Mesothelial cell of epicardium (in vitro differentiated cells): ENCODE results near the gene FLNA. TPM values are rescaled to one million over a fixed set of nuclear protein-coding genes. Genes with fewer than 3 reads are reported as not detected.
"Not testable (repeated sequence)": the region's sequence is repeated elsewhere in the genome, so short reads cannot be mapped to it uniquely, and the experiment has no call there.

Experiments used
- DNase-seq, 2 experiments: peaks; one replicate each; pipeline ENCODE4 v3.0.0; 2021; ENCODE audit warnings: low spot score in 2 of 2; ENCODE audit not compliant: unreplicated experiment in 2 of 2
- H3K27ac Mint-ChIP-seq: 2 replicates; pipeline ENCODE4 v1.8.0; 2021; ENCODE audit warnings: mixed read lengths
- H3K27me3 Mint-ChIP-seq: 2 replicates; pipeline ENCODE4 v1.8.0; 2021; ENCODE audit warnings: low read depth, mixed read lengths
- H3K36me3 Mint-ChIP-seq: 2 replicates; pipeline ENCODE4 v1.8.0; 2021; ENCODE audit warnings: mixed read lengths
- H3K4me1 Mint-ChIP-seq: 2 replicates; pipeline ENCODE4 v1.8.0; 2021; ENCODE audit warnings: mixed read lengths
- H3K4me3 Mint-ChIP-seq: 2 replicates; pipeline ENCODE4 v1.8.0; 2021; ENCODE audit warnings: mild to moderate bottlenecking, moderate library complexity, mixed read lengths
- H3K9me3 Mint-ChIP-seq: 2 replicates; pipeline ENCODE4 v1.8.0; 2021; ENCODE audit warnings: mixed read lengths
- CTCF ChIP-seq: fragments of 200-600 bp; sonication (generic); IDR thresholded peaks from one replicate; pipeline ENCODE4 v1.5.0; 2021; ENCODE audit warnings: antibody characterized with exemption; ENCODE audit not compliant: unreplicated experiment
- total RNA-seq: library from RNA; stranded (reverse); gene quantifications from 3 replicates; pipeline ENCODE4 v1.2.1, GENCODE V29; 2021

FLNA gene
- total RNA-seq, 1 donor from 2014 or later: 1,412 TPM

GRCh38 chrX:154304846-154305245 is 69.6 kb downstream of the FLNA start:
- Mint-ChIP-seq H3K27ac (no peak overlapping the region), H3K36me3 (no peaks in the 10 kb centered on the region), H3K4me1 (peaks cover 5% of the 10 kb centered on the region), H3K27me3 (no peaks in the 10 kb centered on the region), H3K9me3 (peaks cover 22% of the 10 kb centered on the region), H3K4me3 (no peak overlapping the region)
- no peak for DNase-seq
- no peak for TF ChIP-seq CTCF

- Mint-ChIP-seq H3K4me3 (no peak overlapping the region), H3K36me3 (no peaks in the 10 kb centered on the region), H3K27me3 (no peaks in the 10 kb centered on the region), H3K4me1 (peaks cover 5% of the 10 kb centered on the region), H3K27ac (no peak overlapping the region), H3K9me3 (peaks cover 25% of the 10 kb centered on the region)
- no peak for DNase-seq
- TF ChIP-seq CTCF: no peak
Observed at GRCh38 chrX:154303476-154303875, 71.0 kb downstream of the FLNA start.

GRCh38 chrX:154302998-154303397 is 71.4 kb downstream of the FLNA start:
- DNase-seq, H3K36me3 Mint-ChIP-seq, H3K27me3 Mint-ChIP-seq, H3K4me3 Mint-ChIP-seq, H3K4me1 Mint-ChIP-seq, H3K27ac Mint-ChIP-seq: not testable (repeated sequence)
- peaks cover 23% of the 10 kb centered on the region for H3K9me3 Mint-ChIP-seq

GRCh38 chrX:154300816-154301215 is 73.6 kb downstream of the FLNA start:
- Mint-ChIP-seq H3K27ac (no peak overlapping the region), H3K4me1 (peaks cover 5% of the 10 kb centered on the region), H3K9me3 (peaks cover 21% of the 10 kb centered on the region), H3K36me3 (no peaks in the 10 kb centered on the region), H3K4me3 (no peak overlapping the region), H3K27me3 (no peaks in the 10 kb centered on the region)
- no peak for DNase-seq
- no peak for TF ChIP-seq CTCF

Other genes with a start within 250 kb of the FLNA start
- gene OPN1LW, start 230.4 kb downstream of the FLNA start, total RNA-seq: not detected in 3 replicates
- not detected in 3 replicates for gene OPN1MW, start 192.0 kb downstream of the FLNA start, total RNA-seq
- not detected in 3 replicates for gene OPN1MW2, start 154.9 kb downstream of the FLNA start, total RNA-seq
- gene OPN1MW3, start 117.1 kb downstream of the FLNA start, total RNA-seq: not detected in 3 replicates
- gene TEX28, start 79.5 kb downstream of the FLNA start, total RNA-seq: not detected in 3 replicates
- gene TKTL1, start 78.8 kb downstream of the FLNA start, total RNA-seq: 0.20 to 0.59 TPM (median 0.38 TPM) in 3 replicates
- 71.4 to 76.3 TPM (median 71.9 TPM) in 3 replicates for gene EMD, start 4.7 kb upstream of the FLNA start, total RNA-seq
- gene RPL10, start 23.7 kb upstream of the FLNA start, total RNA-seq: 2,969 to 3,108 TPM (median 3,066 TPM) in 3 replicates
- gene DNASE1L1, start 34.6 kb upstream of the FLNA start, total RNA-seq: 18.5 to 19.4 TPM (median 18.6 TPM) in 3 replicates
- gene TAFAZZIN, start 36.9 kb upstream of the FLNA start, total RNA-seq: 36.7 to 40.8 TPM (median 40.3 TPM) in 3 replicates
- 77.6 to 78.2 TPM (median 78.2 TPM) in 3 replicates for gene ATP6AP1, start 54.0 kb upstream of the FLNA start, total RNA-seq
- 142 to 150 TPM (median 144 TPM) in 3 replicates for gene GDI1, start 62.5 kb upstream of the FLNA start, total RNA-seq
- 52.5 to 57.6 TPM (median 54.1 TPM) in 3 replicates for gene FAM50A, start 69.5 kb upstream of the FLNA start, total RNA-seq
- gene PLXNA3, start 83.6 kb upstream of the FLNA start, total RNA-seq: 126 to 133 TPM (median 128 TPM) in 3 replicates
- 15.3 to 16.5 TPM (median 15.8 TPM) in 3 replicates for gene LAGE3, start 104.6 kb upstream of the FLNA start, total RNA-seq
- gene UBL4A, start 112.0 kb upstream of the FLNA start, total RNA-seq: 28.4 to 29.3 TPM (median 29.2 TPM) in 3 replicates
- gene SLC10A3, start 116.0 kb upstream of the FLNA start, total RNA-seq: 30.1 to 30.8 TPM (median 30.2 TPM) in 3 replicates
- 39.1 to 42.9 TPM (median 41.1 TPM) in 3 replicates for gene FAM3A, start 141.6 kb upstream of the FLNA start, total RNA-seq
- 54.4 to 56.5 TPM (median 55.8 TPM) in 3 replicates for gene G6PD, start 172.2 kb upstream of the FLNA start, total RNA-seq
- 19.1 to 20.6 TPM (median 19.1 TPM) in 3 replicates for gene IKBKG, start 173.0 kb upstream of the FLNA start, total RNA-seq
- gene CTAG1A, start 210.5 kb upstream of the FLNA start, total RNA-seq: not detected in 3 replicates
- gene CTAG1B, start 244.6 kb upstream of the FLNA start, total RNA-seq: not detected in 3 replicates